Astrocyte of the cerebellum (primary cell): ENCODE data around the gene MIER1.

ENCODE experiments used
- DNase-seq: peaks from one replicate; pipeline ENCODE4 v3.0.0-alpha.2; 2011; ENCODE audit warnings: low read depth
- H3K4me3 ChIP-seq: 2 replicates; pipeline ENCODE4 v1.5.1; 2011; ENCODE audit warnings: mild to moderate bottlenecking, low read depth, low read length, moderate library complexity
- in situ Hi-C: cut with HindIII; loops from 2 replicates; pipeline ENCODE4 v1.10.0; 2017; ENCODE audit warnings: low sequenced_read_pairs
- TF ChIP-seq, protein P1 (sequence below): IDR thresholded peaks from 2 replicates; pipeline ENCODE4 v1.5.1; 2012; ENCODE audit warnings: low read length, low read depth, moderate library complexity, mild to moderate bottlenecking; ENCODE audit errors: missing control alignments

MIER1 gene

DNA sequence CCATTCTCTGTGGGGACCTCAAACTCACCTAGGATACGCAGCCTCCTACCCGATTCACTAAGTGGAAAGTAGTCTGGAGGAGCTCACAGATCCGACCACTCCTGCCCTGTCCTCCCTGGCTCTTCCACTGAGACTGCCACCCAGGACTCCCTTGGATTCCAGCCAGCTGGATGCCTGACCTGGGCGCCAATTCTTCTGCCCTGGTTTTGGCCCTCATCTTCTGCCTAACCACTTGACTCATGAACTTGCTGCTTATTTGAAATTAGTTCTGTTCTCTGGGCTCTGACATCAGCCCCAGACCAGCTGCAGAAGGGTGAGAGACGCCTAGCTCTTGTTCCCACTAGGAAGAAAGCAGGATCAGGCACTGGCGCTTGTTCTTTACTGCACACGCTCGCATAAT lies 80.3 kb downstream of the MIER1 start:
- no peak for DNase-seq
- in situ Hi-C loops: no loop called here
- TF ChIP-seq, protein P1, sequence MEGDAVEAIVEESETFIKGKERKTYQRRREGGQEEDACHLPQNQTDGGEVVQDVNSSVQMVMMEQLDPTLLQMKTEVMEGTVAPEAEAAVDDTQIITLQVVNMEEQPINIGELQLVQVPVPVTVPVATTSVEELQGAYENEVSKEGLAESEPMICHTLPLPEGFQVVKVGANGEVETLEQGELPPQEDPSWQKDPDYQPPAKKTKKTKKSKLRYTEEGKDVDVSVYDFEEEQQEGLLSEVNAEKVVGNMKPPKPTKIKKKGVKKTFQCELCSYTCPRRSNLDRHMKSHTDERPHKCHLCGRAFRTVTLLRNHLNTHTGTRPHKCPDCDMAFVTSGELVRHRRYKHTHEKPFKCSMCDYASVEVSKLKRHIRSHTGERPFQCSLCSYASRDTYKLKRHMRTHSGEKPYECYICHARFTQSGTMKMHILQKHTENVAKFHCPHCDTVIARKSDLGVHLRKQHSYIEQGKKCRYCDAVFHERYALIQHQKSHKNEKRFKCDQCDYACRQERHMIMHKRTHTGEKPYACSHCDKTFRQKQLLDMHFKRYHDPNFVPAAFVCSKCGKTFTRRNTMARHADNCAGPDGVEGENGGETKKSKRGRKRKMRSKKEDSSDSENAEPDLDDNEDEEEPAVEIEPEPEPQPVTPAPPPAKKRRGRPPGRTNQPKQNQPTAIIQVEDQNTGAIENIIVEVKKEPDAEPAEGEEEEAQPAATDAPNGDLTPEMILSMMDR: no peak
- no peak overlapping the region for H3K4me3 ChIP-seq

DNA sequence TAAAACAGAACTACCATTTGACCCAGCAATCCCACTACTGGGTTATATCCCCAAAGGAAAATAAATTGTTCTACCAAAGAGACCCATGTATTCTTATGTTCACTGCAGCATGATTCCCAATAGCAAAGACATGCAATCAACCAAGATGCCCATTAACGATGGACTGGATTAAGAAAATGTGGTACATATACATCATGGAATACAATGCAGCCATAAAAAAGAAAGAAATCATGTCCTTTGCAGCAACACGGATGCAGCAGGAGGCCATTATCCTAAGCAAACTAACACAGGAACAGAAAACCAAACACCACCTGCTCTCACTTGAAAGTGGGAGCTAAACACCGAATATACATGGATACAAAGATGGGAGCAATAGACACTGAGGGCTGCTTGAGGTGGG lies 85.0 kb downstream of the MIER1 start:
- H3K4me3 ChIP-seq: no peak overlapping the region
- DNase-seq: no peak
- in situ Hi-C loops: no loop called here
- TF ChIP-seq, protein P1: no peak

DNA sequence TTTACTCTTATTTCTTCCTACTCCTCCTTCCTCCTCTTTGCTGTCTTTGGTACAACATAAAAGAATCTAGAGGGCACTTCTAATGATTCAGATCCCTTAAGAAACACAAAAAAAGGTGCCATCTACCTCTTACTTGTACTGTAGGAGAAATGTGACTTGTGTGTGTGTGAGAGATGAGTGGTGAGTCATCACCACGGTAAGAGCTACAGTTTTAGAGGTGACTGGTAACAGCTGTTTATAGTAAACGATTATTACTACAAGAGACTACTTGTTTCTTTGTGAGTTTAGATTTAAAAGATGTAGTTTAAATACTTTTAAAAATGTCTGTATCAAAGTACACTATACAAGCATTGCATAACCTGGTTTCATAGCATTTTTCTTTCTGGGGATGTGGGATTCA lies 88.8 kb downstream of the MIER1 start:
- in situ Hi-C loops: no loop called here
- no peak overlapping the region for H3K4me3 ChIP-seq
- DNase-seq: no peak
- TF ChIP-seq, protein P1: no peak

DNA sequence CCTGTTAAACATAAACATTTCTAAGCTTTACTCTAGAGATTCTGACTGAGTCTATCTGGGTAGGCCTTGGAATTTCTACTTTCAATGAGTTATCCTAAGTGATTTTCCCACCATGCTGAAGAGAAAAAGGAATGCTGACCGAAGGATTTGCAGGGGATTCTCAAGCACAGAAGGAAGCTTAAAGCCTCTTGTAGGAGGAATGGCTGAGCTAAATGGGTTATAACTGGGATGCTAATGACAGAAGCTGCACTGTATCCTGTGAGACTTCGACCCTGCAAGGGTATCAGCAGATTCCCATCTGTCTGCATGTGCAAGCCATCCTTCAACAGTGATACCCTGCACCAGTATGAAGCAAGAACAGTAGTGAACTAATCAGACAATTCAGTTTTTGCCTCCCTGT lies 93.8 kb downstream of the MIER1 start:
- DNase-seq: no peak
- TF ChIP-seq, protein P1: no peak
- in situ Hi-C loops: no loop called here

DNA sequence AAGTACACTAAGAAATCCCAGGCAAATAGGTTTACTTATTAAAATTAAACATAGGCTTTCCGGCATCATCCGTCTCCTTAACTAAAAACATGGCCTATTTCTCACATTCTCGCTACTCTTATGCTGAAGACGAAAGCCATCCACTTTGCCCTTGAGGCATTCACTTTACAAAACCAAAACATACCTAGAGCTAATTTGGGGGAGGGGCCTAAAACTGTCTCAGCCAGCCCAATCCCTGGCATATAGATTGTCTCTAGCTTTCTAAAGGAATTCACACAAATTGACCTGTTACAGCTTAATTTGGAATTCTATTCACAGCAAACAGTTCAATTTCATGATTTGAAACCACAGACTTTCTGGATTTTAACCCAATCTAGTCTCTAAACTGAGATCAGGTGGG lies 94.3 kb downstream of the MIER1 start:
- DNase-seq: no peak
- TF ChIP-seq, protein P1: no peak
- in situ Hi-C loops: no loop called here
- H3K4me3 ChIP-seq: no peak overlapping the region

More for the DNA sequence above, 93.8 kb downstream of the MIER1 start:
- no peak overlapping the region for H3K4me3 ChIP-seq

DNA sequence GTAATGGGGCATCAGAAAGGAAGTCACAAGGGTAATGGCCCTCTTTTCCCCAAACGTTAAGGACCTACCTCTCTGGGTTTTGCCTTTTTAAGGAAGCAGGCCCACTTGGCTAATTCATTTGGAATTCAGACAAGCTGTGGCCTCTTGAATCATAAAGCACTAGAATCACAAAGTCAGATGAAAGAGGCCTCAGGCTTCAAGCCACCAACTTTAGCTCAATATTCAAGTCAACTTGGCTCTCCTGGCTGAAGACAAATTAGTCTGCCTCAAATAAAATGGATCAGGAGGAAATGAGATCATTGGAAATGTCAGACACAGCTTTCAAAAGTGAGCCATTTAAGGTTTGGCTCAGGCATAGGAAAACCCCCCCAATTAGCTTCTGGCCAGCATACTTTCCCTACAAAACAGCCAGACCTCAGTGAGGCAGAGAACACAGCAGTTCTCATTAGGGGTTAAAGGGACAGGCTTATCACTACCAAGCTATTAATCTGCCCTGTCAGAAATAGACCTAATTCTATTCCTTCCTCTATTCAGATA lies 94.9 kb downstream of the MIER1 start:
- in situ Hi-C loops: no loop called here
- no peak overlapping the region for H3K4me3 ChIP-seq
- TF ChIP-seq, protein P1: no peak
- DNase-seq: peak; percentile 90
